Embryonic facial prominence (tissue), 1 donor: Measurements from ENCODE around the gene THSD7B.

Experiments used
- DNase-seq: peaks from one replicate; pipeline ENCODE4 v3.0.0-alpha.2; 2016; ENCODE audit errors: extremely low spot score

The THSD7B gene

DNA sequence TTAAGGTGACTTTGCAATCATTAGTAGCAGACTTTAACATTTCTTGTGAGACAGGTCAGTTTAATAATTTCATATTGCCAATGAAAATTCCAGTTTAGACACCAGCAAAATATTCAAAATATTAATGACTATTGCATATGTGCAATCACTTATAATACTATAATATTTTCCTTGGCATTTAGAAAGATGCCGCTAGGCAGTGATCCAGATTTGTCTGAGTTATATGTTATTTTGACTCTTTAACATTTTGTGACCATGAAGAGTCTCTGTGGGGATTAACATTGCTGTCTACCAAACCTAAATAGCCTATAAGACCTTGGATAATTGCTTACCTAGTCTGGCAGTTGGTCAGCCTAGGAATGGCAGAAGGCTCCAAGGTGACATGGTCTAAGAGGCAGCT is 389.6 kb downstream of the THSD7B start:
- DNase-seq: no peak

DNA sequence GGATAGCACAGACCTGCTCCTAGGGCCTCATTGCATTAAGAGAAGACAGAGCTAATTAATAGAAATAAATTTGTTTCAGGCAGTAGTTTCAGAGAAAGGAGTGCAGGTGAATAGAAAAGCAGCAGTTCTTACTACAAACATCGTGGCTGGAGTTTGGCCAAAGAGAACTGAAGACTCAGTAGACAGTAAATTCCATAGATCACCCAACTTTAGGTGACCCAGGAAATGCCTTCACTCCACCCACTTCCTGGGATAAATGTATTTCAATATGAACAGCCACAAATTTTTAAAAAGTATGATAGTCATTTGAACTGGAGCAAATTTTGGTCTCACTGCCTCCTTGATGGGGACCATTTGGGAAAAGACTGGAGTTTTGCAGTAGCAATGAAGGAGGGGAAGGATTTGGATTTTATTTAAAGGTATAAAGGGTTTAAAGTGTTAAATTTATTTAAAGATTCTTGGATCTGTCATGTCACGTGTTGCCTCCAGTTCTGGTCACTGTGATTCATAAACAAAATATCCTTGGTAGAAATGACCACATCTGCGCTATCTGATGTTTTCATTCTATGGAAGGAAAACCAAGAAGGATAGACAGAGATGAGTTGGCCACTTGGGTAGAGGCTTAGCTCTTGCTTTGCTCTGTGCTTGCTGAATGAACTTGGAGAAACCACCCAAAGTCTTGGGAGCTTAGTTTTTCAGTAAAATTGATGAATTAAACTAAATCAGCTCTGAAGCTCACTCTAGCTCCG is 390.2 kb downstream of the THSD7B start:
- DNase-seq: no peak

DNA sequence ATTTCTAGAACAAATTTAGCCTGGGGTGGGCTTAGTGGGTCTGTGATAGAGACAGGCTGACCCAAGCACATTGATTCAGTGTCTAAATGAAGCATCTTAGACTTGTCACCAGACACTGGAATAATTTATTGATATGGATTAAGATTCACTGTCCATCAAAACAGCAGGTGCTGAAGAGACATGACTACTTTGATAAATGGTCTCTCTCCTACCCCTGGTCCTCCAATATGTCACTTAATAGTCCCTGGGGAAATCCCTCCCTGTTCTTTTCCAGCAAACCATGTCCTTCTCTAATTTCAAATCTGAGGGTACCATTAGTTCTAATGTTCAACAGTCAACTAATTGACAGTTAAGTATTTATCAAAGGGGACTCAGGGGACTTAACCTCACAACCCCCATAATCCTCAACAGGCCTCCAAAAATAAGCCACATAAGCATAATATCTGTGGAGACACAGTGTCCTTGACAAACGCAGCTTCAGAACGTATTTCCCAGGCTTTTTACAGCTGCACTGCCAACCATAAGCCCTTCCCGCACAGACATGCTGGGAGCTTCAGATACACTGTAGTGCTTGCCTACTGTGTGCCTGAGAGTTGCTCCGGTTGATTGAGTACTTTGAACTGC is 391.0 kb downstream of the THSD7B start:
- DNase-seq: no peak

DNA sequence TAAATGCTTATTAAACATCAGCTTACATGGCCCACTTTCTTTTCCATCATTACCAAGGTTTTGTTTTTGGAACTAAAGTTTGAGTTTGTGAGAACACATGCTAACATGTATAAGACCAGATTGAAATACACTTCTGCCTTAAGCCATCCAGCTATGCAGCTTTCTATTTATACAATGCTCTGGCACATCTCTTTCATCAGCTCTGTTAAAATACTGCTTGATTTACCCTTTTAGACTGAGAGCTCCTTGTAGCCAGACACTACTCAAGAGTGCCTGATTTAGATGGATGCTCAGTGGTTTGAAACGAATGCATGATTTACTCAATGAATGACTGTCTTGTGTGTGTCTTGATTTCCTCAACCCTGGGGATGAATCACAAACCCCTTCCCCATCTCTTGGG is 392.5 kb downstream of the THSD7B start:
- no peak for DNase-seq

DNA sequence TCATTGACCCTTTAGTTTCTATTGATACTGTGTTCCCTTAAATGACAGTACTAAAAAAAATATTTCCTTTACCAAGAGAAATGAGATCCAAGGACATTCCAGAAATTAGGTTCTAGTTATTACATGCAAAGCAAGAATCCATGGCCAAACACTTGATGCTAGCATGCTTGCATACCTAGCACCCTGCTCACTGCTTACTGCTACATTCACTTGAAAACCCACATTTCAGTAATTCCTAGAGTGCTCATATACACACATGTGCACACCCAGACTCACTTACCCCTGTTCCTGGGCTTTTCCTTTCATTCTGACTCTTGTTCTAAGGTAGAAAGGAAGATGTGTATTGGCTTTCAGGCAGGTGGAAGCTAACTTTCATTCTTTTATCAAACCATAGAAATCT is 395.9 kb downstream of the THSD7B start:
- no peak for DNase-seq

DNA sequence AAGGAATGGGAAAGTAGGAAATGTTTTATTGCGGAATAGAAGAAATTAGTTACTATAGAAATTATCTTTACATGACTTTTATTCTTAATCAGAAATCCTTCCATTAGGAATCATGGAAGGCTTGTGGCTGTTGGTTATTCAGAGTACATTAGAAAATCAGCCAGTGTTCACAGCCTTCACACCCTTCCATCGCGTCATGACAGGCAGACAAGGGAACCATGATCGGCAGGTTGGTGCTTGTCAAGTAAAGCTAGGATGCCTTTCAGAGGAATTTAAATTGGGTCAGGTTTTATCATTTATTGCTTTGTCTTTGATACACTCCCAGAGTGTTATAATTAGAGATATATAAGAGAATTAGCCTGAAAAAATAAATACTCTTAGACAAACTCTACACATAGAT is 400.6 kb downstream of the THSD7B start:
- DNase-seq: no peak

DNA sequence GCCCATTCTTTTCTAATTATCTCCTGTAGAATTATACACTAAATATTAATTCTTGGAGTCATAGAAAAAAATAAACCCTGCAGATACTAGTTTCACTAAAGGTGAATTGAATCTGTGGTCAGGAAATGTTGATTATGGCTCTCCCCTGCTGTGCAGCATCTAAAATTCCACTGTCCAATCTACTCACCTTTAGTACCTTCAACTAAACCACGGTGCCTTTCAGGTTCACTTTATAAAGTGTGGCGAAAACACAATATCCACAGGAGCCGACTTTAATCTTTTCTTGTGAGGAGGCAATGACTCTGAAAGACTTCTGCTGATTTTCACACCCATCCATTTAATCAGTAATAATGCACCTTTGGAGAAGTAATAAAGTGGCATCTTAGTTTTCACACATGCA is 402.3 kb downstream of the THSD7B start:
- no peak for DNase-seq

DNA sequence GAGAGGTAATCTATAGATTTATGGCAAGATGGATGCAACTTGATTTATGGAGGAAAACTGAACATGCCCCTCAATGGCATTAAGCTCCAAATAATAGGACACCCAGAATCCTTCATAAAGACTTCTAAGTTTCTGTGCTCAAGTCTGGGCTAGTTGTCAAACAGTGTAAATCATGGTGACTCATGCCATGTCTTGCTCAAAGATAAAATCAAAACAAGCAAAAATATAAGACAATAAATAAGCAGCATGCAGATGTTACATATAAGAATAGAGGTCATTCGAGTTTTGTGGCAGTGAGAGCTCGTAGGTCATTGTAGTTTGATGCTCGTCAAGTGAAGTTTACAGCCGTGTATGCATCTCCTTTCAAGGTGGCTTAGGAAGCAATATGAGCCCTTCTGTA is 403.2 kb downstream of the THSD7B start:
- no peak for DNase-seq

DNA sequence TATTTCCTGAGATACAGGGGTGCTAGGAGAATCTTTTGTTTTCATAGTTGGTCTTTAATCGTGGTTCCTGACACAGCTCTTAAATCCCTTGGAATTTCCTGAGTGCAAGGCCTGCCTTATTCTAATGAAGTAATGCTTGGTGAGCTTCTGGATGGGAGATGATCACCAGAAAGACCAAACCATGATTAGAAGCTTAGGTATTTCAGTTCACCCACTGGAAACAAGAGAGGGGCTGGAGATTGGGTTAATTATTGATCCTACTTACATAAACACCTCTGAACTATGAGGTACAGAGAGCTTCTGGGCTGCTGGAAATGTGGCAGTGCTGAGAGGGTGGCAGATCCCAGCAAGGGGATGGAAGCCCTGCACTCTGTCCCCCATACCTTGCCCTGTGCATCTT is 406.8 kb downstream of the THSD7B start:
- DNase-seq: no peak

DNA sequence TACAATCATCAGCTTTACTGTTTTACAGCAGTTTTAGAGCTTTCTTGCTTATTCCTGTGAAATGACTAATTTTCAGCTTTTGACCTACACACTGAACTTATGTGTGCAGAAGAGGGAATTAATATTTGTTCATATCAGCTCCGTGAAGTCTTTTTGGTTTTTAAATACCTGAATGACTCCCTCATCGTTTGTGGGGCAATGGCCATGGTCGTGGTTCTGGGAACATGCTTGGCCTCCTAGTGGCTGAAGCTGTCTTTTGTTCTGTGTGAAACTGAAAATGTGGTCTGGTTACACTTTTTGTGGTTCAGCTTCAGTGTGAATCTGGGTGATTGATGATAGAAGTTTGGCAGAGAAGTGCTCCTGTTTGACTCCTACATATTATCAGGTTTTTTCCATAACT is 408.1 kb downstream of the THSD7B start:
- no peak for DNase-seq

DNA sequence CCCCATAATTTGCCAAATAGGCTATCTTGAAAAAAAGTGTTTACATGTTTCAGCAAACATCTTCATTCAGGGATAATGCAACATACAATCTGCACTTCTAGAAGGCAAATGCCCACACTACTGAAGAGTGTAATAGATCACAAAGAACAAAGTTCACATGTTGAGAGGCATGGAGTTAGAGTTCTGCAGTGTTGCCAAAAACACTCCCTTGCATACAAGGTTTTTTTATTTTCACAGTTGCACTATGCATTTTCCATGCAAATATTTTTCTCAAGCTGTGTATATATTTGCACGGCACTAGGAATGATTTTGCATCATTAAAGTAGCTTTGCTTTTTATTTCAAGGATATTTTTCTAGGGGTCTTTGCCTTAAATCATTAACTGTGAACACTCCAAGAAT is 409.9 kb downstream of the THSD7B start:
- no peak for DNase-seq

DNA sequence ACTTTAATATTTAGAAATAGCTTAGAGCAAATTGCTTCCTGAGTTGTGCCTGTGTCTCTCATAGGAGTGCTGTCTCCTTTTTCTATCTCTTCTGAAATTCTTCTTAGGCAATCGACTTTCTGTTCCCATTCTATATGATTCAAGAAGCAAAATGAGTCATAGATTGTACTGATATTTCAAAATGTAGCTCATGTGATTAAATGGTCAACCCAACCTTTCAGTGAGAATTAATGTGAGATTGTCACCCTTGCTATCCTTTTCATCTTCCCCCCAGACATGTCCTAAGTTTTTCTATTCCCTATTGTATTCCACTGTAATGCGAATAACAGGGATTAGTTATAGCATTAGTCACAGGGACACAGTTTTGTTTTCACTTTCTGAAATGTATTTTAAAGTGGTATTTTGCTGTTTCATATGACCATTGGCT is 413.6 kb downstream of the THSD7B start:
- no peak for DNase-seq

DNA sequence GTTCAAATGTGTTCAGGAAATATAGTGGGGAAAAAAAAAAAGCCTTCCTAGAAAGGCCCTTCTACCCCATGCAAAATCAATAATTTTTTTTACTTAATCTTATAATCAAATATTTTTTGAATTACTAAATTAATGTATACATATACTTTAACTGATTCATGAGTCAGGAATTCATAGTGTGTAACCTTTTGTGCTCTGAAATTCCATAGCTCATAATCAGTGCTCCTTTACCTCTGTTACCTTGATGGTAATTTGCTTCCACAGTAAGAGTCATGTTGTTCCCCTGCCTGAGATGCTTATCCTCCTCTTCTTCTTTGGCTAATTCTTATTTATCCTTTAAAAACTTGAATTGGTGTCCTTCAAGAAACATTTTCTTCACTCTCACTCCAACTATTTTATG is 414.2 kb downstream of the THSD7B start:
- no peak for DNase-seq

DNA sequence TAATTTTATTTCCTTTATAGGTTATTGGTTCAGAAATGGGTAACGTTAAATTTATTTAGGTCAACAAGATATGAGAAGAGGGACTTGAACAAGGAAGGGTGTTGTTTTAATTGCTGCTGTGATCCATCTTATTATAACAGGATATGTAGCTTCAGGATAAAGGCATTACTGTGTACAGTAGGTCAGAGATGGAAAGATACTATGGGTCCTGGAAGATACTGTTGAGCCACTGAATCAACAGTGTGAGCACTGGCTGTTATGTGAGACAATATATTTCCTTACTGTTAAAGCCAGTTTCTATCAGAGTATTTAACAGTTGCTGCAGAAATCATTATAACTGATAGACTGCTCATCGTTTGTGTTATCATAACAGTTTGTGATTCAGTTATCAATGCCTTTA is 414.7 kb downstream of the THSD7B start:
- no peak for DNase-seq

DNA sequence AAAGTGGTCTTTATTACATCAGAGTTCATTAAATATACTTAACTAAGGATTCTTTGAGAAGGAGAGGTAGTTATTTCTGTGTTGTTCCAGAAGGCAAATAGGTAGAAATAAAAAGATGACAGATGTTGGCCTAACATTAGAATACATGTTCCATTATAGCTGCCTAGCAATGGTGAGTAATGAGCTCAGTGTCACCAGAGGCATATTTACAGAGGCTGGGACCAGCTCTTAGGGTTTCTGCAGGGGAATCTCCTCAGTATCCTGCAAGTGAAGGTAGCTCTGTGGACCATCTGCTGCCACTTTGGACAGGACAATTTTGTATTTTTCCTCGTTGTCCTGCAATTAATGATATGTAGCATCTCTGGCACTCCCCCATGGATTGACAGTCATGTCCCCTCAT is 416.0 kb downstream of the THSD7B start:
- no peak for DNase-seq

DNA sequence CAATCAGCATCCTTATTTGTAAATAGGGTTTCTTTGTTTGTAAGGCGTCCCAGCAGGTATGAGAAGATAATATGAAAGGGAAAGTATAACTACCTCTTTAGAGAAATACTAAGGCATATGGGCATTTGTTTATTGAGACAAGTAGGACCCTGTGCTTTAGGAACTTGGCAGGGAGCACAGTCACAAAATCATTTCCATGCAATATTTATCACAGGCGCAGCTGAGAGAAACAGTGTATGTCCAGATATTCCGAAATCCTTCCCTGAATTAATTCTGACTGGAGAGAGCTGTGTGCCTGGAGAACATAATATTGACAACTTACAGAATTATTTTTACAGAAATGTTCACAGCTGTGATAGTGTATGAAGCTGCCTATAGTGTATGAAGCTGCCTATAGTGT is 416.7 kb downstream of the THSD7B start:
- DNase-seq: no peak

DNA sequence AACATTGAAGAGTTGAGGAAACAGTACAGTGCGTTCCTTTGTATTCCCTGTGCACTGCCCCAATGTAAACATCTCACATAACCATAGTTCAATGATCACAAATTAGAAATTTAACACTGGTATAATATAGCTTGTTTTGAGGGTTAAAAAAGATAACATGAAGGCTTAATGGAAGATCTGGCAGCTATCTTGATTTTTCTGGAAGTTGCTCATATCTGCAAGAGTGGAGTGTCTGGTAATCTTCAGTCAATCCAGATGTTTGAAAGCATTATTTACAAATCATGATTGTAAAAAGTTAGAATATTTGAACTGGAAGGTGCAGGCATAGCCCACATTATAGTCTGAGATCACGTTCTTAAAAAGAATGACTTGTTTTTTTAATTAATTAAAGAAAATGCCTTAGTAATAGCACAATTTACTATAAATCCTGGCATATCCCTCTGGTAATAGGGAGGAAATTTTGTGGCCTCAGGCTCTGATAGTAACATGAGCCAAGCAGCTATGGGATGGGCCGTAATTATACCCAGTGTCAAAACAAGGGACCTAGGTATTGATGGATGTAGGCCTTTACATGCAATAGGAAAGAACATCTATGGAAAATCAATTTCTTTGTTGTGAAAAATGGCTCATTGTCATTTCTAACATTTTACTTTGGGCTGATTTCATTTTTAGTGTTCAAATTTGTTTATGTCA is 418.0 kb downstream of the THSD7B start:
- no peak for DNase-seq

DNA sequence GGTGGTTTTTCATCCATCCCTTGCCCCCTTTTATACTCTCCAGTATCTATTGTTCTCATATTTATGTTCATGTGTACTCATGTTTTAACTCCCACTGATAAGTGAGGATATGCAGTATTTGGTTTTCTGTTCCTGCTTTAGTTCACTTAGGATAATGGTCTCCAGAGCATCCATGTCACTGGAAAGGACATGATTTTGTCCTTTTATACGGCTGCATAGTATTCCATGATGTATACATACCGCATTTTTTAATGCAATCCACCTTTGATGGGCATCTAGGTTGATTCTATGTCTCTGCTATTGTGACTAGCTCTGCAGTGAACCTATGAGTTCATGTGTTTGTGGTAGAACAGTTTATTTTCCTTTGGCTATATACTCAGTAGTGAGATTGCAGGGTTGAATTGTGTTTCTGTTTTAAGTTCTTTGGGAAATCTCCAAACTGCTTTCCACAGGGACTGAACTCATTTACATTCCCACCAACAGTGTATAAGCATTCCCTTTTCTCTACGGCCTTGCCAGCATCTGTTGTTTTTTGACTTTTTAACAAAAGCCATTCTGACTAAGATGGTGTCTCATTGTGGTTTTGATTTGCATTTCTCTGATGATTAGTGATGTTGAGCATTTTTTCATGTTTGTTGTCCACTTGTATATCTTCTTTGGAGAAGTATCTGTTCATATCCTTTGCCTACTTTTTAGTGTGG is 420.2 kb downstream of the THSD7B start:
- DNase-seq: no peak

DNA sequence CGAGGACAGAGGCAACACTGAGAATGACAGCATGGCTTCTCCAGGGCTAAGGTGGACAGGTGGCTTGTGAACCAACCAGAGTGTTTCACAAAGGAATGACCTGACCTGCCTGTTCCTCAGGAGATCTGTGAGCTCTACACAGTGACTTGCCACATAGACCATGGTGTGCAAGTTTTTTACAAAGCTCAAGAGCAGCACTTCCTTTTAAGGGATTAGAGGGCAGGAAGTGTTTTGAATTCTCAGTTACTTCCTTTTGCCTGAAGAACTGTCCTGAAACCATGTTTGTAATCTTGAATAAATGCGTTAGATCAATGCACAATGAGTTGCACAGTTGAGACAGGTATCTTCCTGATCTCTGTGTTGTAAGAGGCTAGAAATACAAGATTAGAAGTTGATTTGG is 421.9 kb downstream of the THSD7B start:
- DNase-seq: no peak

DNA sequence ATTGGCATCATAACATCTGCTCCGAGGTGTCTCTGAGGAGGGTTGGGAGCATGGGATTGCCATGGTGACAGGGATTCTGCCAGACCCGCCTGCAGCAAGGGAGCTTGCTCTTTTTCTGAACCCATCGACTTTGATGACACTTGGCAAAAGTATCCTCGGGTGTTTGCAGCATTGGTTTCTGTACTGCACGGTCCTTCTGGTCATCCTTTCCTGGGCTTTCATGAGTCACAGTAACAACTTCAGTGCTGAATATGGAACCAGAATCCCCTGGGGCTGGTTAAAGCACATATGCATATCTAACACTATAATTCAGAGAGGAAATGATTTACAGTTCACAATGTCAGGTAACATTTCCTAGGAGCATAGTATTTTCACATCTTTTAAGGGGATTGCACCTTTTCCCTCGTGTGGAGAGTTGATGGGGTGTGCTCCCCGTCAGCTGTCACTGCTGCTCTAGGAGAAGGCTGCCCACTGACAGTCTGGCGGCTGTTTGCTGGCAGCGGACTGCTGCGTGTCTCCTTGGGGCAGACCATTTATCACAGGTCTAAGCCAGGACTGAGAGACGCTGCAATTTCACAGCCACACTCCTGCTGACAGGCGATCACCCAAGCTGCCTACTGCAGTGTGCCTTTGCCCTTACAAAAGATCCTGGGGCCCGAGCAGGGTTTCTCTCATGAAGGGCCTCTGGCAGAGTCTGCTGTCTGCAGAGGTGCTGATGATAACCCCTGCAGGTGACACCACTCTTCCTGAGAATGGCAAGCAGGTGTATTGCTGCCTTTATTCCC is 425.3 kb downstream of the THSD7B start:
- DNase-seq: no peak

DNA sequence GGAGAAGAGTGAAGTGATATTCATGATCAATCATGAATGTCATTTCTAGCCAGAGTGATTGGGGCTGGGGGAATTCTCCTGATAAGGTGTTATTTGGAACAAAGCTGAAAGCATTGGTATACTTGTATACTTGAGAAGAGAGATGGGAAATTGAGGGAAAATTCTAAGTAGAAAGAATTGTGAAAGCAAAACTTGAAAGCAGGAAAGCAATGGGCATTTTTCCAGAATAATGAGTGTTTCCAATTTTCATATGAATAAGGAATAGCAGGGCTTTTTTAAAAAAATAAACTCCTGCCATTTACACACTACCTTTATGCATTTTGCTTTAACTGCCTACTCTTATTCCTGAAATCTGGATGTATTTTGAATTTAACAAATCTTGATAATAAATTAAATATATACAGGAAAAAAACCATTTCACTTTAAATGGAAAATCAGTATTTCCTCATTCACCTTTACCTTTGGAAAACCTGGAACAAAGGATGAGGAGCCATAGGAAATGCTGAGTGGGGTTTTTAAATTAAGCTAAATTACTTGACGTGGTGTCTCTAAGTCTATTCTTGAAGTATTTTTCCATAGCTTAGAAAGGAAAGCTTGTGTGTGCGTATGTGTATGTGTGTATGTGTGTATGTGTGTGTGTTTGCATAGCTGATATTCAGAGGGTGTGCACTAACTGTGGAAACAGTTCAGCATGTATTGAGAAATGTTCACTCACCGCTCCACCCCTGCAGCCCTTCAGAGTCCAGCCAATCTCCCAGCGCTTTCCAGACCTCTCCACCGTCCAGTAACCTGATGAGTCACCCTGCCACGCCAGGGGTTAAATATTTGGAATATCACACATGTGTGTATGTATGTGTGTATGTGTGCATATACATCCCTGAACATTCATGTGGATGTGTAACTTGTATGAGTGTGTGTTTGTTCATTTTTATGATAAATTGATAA is 427.3 kb downstream of the THSD7B start:
- DNase-seq: no peak
